Retinal pigment epithelial cell (primary cell): ENCODE results near the gene RAB4B.
"Not testable (repeated sequence)": the region's sequence is repeated elsewhere in the genome, so short reads cannot be mapped to it uniquely, and the experiment has no call there.

ENCODE experiments used
- DNase-seq: peaks from one replicate; pipeline ENCODE4 v3.0.0-alpha.2; 2010; ENCODE audit warnings: low read depth
- H3K4me3 ChIP-seq: 2 replicates; pipeline ENCODE4 v1.5.1; 2011; ENCODE audit warnings: mild to moderate bottlenecking, low read length, control low read depth, moderate library complexity
- CTCF ChIP-seq: conservative IDR thresholded peaks from 2 replicates; pipeline ENCODE4 v1.5.1; 2011; ENCODE audit warnings: low read depth, low read length, control low read depth, inconsistent platforms

Gene RAB4B

GRCh38 chr19:40836754-40837429 is 58.8 kb downstream of the RAB4B start:
- DNase-seq: no peak
- H3K4me3 ChIP-seq: no peak overlapping the region
- TF ChIP-seq CTCF: no peak

GRCh38 chr19:40838477-40838876 is 60.4 kb downstream of the RAB4B start:
- not testable (repeated sequence) for DNase-seq

GRCh38 chr19:40842012-40842411 is 64.0 kb downstream of the RAB4B start:
- DNase-seq, H3K4me3 ChIP-seq: not testable (repeated sequence)

More at GRCh38 chr19:40838477-40838876, 60.4 kb downstream of the RAB4B start:
- not testable (repeated sequence) for H3K4me3 ChIP-seq

GRCh38 chr19:40842997-40843652 is 65.1 kb downstream of the RAB4B start:
- H3K4me3 ChIP-seq, DNase-seq: not testable (repeated sequence)

- not testable (repeated sequence) for DNase-seq
Measured at GRCh38 chr19:40843653-40844052, 65.6 kb downstream of the RAB4B start.

More at GRCh38 chr19:40843653-40844052, 65.6 kb downstream of the RAB4B start:
- H3K4me3 ChIP-seq: not testable (repeated sequence)
